CD4-positive, alpha-beta T cell treated with Interleukin-21 for 1 hour (primary cell): ENCODE measurements around the gene SAMD4A.

ENCODE experiments used
- DNase-seq: peaks from one replicate; pipeline ENCODE4 v3.0.0-alpha.2; 2020

SAMD4A gene

DNA sequence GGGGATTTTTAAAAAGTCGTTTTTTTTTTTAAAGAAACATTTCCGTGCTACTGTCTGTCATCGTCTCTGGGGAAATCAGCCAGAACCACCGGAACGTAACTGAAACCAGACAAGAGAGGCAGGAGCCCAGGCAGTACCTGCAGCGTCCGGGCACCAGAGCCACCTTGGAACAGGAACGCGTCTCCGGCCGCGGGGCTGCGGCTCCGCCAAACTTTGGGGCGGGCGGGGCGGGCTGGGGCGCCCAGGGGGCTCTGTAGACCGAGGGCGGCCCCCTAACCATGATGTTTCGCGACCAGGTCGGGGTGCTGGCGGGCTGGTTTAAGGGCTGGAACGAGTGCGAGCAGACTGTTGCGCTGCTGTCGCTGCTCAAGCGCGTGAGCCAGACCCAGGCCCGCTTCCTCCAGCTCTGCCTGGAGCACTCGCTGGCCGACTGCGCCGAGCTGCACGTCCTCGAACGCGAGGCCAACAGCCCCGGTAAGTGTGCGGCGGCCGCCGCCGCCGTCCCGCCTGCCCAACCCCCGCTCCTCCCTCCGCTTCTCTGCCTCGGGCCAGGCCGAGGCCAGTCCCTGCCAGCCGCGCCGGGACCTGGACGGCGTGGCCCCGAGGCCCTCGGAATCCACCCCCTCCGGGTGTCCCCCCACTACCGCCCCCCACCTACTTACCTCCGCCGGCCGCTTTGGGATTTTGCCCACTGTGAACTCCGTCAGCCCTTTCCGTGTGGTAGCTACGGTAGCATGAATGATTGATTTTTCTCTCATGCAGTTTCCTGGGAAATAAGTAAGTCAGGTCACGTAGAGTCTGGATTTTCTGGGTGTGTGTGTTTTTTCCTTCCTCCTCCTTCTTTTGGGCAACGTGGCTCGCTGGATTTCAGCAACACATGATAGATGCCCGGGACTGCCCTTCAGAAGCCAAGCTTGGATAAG, 972 bp downstream of the SAMD4A start:
- DNase-seq: peak; percentile 49

DNA sequence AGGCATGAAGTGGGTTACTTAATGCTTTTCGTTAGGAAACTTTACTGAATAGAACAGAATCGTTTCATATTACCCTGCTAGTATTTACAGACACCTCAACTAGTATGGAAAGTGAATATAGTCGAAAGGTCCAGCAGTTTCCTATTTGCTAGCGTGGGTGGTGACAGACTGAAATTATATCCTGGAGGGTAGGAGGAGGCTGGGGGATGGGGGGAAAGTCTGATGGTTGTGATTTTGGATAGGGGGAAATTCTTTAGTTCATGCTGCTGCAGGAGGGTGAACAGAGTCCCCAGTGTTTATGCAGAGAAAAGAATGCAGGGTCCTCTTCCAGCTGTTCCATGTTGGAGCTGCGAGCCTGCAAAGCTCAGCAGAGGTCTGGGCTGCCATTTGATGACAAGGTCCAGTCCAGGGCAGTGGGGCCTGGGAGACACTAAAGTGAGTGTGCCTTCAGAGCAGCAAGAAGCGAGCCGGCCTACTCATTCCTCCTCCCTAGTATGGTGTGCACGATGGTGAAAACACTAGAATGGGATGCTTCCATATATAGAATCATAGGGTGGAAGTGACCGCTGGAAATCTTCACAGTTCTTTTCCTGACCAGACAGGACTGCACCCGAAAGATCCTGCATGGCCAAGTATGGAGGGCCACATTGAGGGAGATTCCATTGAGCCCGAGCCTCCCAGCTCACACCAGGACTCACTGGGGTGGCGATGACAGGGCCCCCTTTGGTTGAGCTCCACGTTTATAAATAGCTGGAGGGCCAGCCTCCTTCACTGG, 2.1 kb downstream of the SAMD4A start:
- DNase-seq: no peak

DNA sequence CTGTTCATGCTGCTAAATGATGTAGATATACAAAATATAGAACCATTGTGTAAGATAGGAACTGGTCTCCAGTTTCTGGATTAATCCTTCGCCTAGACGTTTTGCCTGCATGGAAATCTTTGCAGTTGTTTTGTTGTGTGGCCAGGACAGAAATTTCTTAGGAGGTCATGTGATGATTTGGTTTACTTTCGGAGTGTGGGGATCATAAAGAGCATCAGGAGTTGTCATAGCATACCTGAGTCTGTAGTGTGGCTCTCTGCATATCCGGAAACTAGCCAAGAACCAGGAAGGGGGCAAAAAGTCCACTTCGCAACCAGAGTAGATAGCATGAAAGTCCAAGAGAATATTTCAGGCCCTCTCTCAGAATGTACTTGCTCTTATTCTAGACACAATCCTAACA, 3.1 kb downstream of the SAMD4A start:
- no peak for DNase-seq

DNA sequence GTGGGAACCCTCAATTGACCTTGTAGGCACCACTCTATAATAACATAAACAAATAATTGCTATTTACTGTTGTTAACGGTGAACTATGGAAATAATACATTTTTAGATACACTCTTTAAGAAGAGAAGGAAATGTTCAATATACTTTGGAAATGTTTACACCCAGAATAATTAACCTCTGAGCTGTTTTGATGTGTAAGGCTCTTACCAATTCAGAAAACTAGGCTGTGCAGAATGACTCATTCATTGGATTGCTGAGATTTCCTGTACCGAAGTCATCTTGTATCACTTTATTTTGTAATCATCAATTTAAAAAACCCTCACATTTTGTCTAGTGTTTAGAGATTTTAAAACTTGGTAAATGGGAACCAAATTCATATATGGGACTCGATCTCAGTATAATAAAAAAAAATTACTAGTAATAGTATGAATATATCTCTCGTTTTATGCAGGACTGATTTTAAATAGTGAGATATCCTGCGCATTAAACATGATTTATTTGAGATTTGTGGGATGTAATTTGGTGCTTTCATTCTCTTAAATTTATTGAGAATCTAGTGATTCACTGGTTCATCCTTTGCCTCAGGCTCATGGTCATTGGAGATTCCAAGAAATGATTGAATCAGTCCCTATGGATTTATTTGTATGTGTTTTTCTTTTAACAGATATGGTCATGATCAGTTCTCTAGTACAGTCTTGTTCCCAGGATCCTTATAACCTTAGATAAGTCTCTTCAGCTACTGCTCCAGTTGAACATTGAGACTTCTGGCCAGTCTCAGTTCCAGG, 3.9 kb downstream of the SAMD4A start:
- no peak for DNase-seq

DNA sequence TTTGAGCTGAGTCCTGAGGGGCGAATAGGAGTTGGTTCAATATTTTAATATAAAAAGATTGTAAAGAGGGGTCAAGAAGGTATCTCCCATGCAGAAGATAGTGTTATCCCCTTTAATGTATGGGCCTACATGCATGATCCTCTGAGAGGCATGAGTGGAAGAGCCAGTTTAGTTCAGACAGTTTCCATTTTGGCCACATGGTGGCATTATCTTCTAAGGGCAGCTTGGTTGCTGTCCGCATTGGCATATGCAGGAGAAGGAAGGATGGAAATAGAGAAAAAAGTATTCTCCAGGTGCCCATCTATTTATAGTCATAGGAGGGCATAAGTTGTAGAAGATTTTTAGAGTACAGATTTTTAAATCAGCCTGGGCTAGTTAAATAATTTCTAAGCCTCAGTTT, 5.4 kb downstream of the SAMD4A start:
- peak; percentile 24 for DNase-seq

DNA sequence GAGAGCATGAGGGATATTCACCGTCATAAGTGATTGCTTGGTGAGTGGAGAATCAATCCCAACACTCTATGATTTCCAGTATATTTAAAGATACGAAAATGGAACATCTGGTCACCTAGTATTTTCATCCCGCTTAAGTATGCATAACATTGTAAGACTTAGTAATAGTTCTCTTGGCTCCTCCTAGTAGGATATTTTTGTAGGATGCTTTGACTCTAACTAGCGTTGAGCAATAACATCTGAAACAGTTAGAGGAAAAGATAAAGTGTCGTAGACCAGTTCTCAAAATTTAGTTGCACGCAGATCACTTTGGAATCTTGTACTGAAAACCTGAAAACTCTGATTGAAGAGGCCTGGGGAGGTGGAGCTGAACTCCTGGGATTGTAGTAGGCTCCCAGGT, 7.6 kb downstream of the SAMD4A start:
- no peak for DNase-seq

DNA sequence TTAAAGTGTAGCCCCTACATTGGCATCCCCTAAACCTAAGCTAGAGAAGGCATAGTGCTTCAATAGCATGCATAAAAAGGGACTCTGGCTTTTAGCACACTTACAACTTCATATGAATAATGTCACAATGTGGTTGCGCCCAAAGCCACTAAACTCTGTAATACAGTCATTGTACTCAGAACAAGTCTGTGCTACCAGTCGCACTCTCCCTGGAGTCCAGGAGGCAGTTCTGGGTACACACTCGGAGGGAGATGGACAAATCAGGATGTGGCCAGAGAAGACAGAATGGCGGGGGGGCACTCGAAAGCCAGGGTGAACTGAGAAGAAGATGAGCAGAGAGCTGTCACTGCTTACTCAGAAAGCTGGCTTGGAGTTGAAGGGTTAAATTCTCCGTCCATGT, 10.6 kb downstream of the SAMD4A start:
- DNase-seq: no peak

DNA sequence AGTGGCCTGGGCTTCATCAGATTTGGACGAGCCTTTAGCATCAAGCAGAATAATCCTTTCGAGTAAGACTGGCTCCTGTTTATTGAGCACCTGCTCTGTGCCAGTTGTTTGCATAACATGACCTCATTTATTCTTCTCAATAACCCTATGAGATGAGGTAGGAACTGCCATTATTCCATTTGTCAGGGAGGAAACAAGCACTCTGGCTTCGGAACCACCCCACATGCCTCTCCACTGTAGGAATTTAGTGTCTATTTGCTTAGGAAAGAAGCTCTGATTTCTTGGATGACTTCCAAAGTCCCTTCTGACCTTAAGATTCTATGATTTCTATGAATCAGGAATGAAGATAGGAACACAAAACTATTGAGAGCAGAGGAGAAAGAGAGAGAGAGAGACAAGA, 11.0 kb downstream of the SAMD4A start:
- DNase-seq: no peak

DNA sequence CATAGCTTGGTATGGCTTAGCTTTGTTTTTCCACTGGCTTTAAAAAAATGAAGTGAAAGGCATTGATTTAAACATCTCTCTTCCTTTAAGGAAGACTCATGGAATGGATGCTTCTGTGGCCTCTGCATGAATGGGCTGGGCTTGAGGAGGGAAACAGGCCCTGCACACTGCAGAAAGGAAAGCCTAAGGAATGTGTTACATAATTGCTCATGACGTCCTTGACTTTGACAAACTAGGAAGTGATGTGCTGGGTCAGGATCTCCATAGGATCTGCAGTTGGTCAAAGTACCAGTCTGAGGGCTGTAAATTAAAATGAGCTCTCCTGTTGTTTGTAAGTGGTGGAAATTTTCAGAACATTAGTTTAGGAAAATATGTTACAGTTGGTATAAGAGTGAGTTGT, 12.7 kb downstream of the SAMD4A start:
- DNase-seq: no peak

DNA sequence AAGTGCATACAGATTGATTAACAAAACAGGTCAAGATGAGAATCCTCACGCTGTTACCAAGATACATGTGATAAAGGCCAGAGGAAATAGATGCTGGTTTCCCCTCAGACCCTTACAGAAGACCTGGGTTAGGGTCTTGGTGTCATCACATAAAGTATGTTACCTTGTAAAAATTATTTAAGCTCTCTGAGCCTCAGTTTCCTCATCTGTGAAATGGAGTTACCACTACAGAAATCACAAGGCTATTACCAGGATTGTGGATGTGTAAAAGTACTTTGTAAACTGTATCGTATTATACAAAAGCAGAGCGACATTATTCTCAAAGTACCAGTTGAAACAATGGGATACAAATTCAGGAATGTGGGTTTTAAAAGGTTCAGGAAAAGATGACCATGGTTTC, 14.0 kb downstream of the SAMD4A start:
- DNase-seq: no peak

DNA sequence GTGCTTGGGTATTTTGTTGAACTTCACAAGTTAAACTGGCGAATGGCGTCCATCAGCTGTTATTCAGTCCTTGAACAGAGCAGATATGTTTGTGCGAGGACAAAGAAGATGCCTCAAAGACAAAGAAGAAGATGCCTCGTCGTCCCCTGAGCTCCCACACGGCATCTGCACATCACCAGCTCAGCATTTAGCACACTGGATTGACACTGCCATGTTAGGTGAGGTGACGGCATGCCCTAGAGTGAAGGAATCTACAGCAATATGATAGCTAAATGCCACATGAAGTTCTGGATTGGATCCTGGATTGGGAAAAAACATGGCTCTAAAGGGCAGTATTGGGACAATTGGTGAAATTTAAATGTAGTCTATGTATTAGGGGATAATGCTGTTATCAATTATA, 15.4 kb downstream of the SAMD4A start:
- DNase-seq: no peak

DNA sequence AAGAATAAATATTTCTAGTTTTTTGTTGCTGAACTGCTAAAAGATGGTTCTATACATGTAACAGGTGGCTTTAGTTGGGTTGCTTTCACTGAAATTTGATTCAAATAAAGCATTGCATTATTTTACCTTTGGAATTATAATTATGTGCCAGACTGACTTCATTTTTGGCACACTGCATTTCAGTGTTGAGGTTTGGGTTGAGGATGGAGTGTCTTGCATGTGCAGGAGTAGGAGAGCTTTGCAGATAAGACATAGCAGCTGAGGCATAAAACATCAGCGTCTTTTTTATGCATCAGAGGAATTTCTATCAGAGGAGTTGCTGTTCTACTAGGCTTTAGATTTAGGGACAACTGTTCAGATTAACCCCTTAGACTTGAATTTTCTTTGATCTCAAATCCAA, 17.2 kb downstream of the SAMD4A start:
- no peak for DNase-seq

DNA sequence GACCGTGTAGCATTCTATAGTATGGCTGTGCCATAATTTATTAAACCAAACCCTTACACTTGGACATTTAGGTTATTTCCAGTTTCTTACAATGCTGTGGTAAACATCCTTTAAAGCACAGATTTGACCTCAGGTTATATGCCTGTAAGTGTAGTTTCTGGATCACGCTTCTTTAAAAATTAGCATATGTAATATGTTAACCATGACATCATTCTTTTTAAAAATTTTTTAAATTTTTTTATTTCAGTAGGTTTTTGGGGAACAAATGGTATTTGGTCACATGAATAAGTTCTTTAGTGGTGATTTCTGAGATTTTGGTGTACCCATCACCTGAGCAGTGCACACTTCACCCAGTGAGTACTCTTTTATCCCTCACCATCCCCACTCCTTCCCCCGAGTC, 18.3 kb downstream of the SAMD4A start:
- no peak for DNase-seq

DNA sequence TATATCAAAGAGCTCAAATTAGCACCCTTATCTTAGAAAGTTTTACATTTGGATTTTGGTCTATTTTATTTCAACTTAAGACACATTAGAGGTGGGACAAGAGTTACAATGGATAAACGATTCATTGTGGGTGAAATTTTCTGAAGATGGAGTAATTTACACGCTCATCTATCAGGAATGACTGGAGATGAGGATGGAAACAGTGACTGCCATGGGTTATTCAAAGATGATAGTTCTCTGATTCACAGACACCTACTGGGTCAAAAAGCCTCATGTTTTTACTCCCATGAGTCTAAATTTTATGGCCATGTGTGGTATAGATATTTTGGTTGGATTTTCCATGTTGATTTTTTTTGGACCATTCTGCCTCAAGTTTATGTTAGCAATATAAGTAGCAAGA, 22.1 kb downstream of the SAMD4A start:
- DNase-seq: no peak

DNA sequence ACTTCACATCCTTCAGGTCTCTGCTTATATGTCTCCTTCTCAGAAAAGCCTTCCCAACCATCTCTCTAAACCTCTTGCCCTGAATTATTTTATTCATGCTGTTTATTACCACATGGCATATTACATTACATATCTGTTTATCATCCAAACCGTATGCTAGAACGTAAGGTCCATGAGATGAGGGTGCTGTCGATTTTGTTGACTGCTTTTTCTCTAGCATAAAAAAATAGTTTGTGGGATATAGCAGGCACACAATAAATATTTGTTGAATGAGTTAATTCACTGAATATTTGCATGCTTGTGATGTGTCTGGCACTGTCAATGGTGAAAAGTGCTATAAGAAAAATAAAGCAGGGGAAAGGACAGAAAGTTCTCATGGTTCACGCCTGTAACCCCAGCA, 22.9 kb downstream of the SAMD4A start:
- DNase-seq: no peak

DNA sequence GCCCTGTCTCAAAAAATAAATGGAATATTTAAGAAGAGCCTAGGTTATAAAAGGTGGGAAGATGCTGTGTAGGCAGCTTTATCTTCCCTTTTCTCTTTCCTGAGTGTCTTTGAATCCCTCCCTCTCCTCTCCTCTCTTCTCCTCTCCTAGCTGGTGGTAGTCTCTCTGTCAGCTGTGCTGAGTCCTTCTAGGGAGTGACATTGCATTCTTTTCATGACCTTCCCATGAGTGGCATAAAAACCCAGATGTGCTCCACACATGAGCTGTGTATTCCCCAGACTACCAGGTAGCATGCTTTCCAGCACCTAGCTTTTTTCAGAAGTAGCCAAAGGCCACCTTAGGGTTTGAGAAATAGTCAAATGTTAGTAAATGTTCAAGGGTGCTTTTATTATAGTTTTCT, 23.6 kb downstream of the SAMD4A start:
- no peak for DNase-seq

DNA sequence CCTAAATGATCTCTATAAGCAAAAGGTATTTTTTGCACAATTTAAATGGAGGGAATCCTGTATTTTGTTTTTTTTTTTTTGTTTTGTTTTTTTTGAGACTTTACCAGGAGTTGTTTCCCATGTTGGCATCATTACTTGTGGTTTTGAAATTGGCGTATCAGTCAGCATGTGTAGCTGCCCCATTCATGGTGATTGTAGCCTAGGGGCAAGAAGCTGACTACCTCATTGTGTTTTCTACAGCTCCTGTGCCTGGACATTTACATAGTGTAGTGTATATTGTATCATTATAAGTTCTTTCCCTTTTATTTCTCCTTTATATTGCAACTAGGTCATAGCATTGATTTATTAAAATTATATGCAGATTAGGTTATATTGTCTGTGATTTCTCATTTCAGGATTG, 24.5 kb downstream of the SAMD4A start:
- DNase-seq: no peak

DNA sequence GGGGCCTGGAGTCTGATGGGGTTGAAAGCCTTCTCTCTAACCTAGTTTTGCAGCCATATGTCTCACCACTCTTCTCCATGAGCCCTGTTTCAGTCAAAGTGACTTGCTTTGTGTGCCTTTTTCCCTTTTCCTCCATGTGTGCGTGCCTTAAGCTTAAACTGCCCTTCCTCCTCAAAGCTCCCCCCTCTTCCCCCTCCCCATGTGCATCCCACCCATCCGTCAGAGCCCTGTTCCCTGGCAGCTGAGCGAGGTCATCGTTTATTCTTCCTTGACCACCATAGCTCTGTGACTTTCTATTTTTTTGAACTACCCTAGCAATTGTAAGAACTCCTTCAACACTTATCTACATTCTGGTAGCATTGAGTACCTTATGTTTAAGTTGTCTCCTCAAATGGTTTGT, 24.9 kb downstream of the SAMD4A start:
- no peak for DNase-seq

DNA sequence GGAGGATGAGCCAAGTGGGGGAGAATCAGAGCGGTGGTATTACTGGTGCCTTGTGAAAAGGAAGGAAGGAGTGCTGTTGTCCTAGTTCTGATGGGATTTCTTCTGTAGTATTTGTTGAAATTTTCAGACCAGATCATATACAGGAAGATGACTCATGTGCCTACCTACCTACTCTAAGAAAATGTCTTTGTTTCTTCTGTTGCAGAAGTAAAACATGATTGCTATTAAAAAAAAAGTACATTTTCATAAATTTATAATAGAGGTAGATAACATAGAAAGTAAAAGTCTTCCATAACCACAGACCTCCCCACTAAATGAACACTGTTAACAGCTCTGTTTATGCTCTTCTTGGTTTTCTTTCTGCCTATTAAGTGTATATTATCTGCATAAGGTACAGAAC, 26.9 kb downstream of the SAMD4A start:
- no peak for DNase-seq

DNA sequence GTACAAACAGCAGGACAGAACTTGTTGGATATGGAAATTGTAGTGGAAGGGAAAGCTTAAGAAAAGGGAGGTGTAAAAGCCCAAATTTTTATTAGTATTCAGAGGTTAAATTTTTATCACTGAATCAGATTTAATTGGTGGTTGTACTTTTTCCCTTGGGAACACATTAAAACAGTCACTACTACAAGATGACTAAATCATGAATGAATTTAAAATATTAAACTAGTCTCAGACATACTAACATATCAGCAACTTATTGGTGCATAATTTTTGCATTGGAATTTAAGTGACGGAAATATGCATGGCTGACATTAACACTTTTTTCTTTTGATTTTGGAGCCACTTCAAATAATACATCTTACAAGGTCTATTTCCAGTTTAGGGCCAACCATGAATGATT, 27.6 kb downstream of the SAMD4A start:
- no peak for DNase-seq

DNA sequence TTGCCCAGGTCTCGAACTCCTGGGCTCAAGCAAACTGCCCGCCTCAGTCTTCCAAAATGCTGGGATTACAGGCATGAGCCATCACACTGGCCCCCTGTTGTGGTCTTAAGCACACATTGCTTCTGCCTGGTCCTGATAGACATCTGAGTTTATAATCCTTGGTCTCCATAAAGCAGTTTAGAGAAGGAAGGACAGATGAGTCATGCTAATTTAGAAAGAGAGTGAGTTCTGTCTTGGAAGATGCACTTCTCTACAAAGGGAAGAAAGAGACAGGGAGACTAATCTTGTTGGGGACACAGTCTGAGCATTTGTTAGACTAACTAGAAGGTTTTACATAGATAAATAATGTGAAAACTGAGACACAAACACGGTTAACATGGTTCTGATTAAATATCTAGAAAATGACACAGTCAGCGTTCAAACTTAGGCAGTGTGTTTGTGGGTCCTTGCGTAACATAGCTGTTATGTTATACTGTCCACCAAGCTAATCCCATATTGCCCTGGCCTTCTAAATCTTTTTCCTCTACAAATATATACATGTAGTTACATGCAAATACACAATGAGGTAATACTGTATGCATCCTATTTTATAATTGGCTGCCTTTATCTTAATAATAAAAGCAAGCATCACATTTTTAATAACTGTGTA, 31.0 kb downstream of the SAMD4A start:
- DNase-seq: no peak

DNA sequence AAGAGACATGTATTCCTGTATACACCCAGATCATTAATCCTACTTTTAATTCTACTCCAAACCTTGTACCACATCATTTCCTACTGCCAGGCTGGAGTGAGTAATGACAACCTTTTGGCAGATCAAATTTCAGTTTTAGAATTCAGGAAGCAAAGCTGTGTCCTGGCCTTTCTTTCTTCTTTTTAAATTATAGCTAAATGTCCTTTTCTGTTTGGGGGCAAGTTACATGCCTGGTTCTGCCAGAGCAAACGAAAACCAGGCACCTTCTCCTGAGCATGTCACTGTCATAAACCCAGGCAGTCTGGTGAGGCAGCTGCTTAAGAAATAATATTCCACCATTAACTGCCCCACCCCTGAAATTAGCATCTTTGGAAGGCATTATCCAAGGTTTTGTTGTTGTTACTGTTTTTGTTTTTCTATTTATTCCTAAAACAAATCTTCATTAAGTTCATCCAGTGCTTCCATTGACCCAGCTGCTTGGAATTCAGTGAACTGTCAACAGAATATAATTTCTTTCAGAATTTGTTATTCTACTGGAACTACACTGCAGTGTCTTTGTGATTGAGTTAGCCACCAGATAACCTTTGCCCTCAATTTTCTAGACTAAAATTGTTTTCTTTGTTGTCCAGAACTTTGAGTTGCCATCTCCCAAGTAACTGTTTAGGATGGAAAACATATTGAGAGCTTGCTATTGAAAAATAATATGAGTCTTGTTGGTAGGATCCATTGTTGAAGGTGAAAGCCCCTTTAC, 33.2 kb downstream of the SAMD4A start:
- DNase-seq: no peak
